ENCODE data around the gene CD27. TPM values are rescaled to one million over a fixed set of nuclear protein-coding genes. Genes with fewer than 3 reads are reported as not detected.
A peak's percentile ranks its signal among the peaks of the same experiment; 100 is the strongest.
"Not testable (repeated sequence)": the region's sequence is repeated elsewhere in the genome, so short reads cannot be mapped to it uniquely, and the experiment has no call there.

Gene CD27
- total RNA-seq, 8 experiments from 2014 or later = 0.14 to 2.0 (median 0.37) TPM; not detected in 2

GRCh38 chr12:6459004-6459337 is 14.2 kb downstream of the CD27 start:
- no peak for ATAC-seq (replicated peaks in 6 of 8)
- no peak overlapping the region for H3K4me3 ChIP-seq
- H3K27ac ChIP-seq = no peak overlapping the region
- WGBS, 10 experiments = 75 to 100% (median 92%) methylated on average over 1 to 2 of the region's 2 CpGs; no CpG with 5 or more reads in 6 of the 10 experiments
- H3K4me1 ChIP-seq (replicated peaks in 1 of 2) = no peaks in the 10 kb centered on the region
- in situ Hi-C loops (cut with MboI; ENCODE audit: low pct_unique_long_range_greater_than_20kb in 2 of 9, low sequenced_read_pairs in 9 of 9, unreplicated experiment in 9 of 9) = no loop called here

GRCh38 chr12:6460751-6461371 is 16.1 kb downstream of the CD27 start:
- WGBS, 10 experiments = 87 to 100% (median 91%) methylated on average over 1 to 5 of the region's 10 CpGs; no CpG with 5 or more reads in 4 of the 10 experiments
- no peak overlapping the region for H3K4me3 ChIP-seq
- no peak for ATAC-seq (replicated peaks in 6 of 8)
- no peaks in the 10 kb centered on the region for H3K4me1 ChIP-seq (replicated peaks in 1 of 2)
- in situ Hi-C loops (cut with MboI; ENCODE audit: low pct_unique_long_range_greater_than_20kb in 2 of 9, low sequenced_read_pairs in 9 of 9, unreplicated experiment in 9 of 9) = no loop called here
- no peak overlapping the region for H3K27ac ChIP-seq

DNA sequence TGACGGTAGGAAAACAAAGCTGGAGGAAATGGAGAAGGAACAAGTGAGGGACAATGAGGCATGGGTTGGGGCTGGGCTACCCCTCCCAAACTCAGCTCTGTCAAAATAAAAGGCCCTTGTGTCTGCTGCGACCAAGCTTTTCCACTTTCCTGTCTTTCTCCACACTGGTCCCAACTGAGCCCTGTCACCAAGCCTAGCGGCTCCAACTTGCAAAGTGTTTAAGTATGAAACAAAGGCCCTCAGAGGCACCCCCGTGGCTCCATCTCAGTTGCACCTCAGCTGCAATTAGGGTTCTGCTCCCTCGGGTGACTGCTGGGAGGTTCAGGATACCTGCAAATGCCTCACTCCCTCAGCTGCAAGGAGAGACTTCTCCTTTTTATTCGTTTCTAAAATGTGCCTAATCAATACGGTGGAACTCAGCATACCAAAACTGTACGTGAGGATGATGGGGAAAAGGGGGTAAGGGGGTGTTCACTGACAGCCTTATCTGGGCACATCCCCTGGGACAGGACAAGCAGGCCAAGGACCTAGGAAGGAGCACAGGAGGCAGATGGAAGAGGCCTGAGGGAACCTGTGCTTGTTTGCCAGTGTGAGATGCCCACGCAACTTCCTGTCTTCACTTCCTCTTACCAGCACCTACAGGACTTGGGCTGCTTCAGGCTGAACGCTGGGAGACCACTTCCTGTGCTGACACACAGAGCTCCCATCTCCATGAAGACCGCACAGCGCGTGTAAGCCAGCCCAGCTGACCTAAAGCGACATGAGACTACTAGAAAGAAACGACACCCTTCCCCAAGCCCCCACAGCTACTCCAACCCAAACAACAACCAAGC is 16.9 kb downstream of the CD27 start:
- WGBS, 10 experiments = 60 to 94% (median 87%) methylated on average over 1 to 12 of the region's 15 CpGs; no CpG with 5 or more reads in 1 of the 10 experiments
- ATAC-seq (replicated peaks in 6 of 8) = no peak
- in situ Hi-C loops (cut with MboI; ENCODE audit: low pct_unique_long_range_greater_than_20kb in 2 of 9, low sequenced_read_pairs in 9 of 9, unreplicated experiment in 9 of 9) = no loop called here
- Histone ChIP-seq H3K4me1 (replicated peaks in 1 of 2) (no peaks in the 10 kb centered on the region), H3K4me3 (no peak overlapping the region), H3K27ac (no peak overlapping the region)

DNA sequence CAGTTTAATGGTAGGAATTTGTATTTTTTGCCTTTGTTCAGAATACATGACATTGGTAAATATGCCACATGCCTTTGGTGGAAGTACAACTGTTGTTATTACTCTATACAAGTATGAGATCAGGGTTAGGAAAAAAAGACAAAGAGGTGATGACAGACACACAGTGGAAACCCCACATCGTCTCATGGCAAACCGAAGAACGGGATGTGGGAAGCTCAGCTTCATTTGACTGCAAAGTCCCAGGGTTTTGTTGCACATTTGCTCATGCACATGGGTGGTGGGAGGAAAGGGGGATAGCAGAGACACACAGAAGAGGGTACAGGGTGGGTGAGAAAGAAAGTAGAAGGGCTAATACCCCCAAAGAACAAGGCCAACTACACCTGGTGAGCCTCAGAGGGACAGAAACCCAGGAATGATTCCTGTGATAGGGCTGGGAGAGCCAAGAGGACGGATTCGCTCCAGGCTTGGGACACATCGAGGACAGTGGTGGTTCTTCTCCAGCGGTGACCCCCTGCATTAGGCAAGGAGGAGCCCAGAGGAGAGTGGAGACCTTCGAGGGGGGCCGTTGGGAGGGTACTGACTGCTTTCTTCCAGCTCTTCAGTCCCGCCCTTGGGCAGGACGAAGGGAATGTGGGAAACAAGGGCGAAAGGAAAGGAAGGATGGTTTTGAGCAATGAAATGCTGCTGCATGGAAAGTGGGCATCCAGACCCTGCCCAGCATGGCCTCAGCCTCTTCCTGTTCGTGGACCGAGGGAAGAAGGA is 17.7 kb downstream of the CD27 start:
- in situ Hi-C loops (cut with MboI; ENCODE audit: low pct_unique_long_range_greater_than_20kb in 2 of 9, low sequenced_read_pairs in 9 of 9, unreplicated experiment in 9 of 9) = no loop called here
- 80 to 100% (median 86%) methylated on average over 1 to 9 of the region's 14 CpGs; no CpG with 5 or more reads in 1 of the 10 experiments for WGBS, 10 experiments
- Histone ChIP-seq H3K27ac (no peak overlapping the region), H3K4me3 (no peak overlapping the region), H3K4me1 (replicated peaks in 1 of 2) (no peaks in the 10 kb centered on the region)
- ATAC-seq (replicated peaks in 6 of 8) = no peak

- no peak overlapping the region for H3K27ac ChIP-seq
- no peak overlapping the region for H3K4me3 ChIP-seq
- 67 to 100% (median 97%) methylated on average over 1 to 7 of the region's 7 CpGs; no CpG with 5 or more reads in 1 of the 10 experiments for WGBS, 10 experiments
- in situ Hi-C loops (cut with MboI; ENCODE audit: low pct_unique_long_range_greater_than_20kb in 2 of 9, low sequenced_read_pairs in 9 of 9, unreplicated experiment in 9 of 9) = no loop called here
- H3K4me1 ChIP-seq (replicated peaks in 1 of 2) = no peaks in the 10 kb centered on the region
- ATAC-seq (replicated peaks in 6 of 8) = no peak
Observed at GRCh38 chr12:6463216-6463615, 18.5 kb downstream of the CD27 start.

DNA sequence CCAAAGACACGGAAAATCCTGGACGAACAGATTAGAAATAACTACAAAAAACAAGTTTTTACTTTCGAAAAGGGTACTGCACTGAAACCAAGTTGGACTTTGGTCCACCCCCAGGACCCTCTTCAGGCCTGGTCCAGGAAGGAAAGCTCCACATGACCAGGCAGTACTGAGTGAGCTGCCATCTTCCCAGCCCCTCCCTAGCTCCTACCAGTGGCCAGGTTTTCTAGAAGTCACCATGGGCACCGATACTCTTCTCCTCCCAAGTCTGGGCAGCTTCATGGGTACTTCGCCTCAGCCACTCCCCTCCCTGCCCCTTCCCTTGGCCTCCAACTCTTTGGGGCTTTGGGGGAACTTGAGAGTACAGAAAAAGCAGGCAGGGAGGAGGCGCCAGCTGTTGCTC is 19.1 kb downstream of the CD27 start:
- Histone ChIP-seq H3K27ac (no peak overlapping the region), H3K4me3 (no peak overlapping the region), H3K4me1 (replicated peaks in 1 of 2) (no peaks in the 10 kb centered on the region)
- 84 to 100% (median 92%) methylated on average over 2 to 5 of the region's 6 CpGs; no CpG with 5 or more reads in 3 of the 10 experiments for WGBS, 10 experiments
- no peak for ATAC-seq (replicated peaks in 6 of 8)
- in situ Hi-C loops (cut with MboI; ENCODE audit: low pct_unique_long_range_greater_than_20kb in 2 of 9, low sequenced_read_pairs in 9 of 9, unreplicated experiment in 9 of 9) = no loop called here

GRCh38 chr12:6464531-6464930 is 19.8 kb downstream of the CD27 start:
- no peak overlapping the region for H3K27ac ChIP-seq
- H3K4me1 ChIP-seq (replicated peaks in 1 of 2) = peaks cover 0 to 6% of the 10 kb centered on the region in 2 donors
- no peak for ATAC-seq (replicated peaks in 6 of 8)
- in situ Hi-C loops (cut with MboI; ENCODE audit: low pct_unique_long_range_greater_than_20kb in 2 of 9, low sequenced_read_pairs in 9 of 9, unreplicated experiment in 9 of 9) = no loop called here
- H3K4me3 ChIP-seq = no peak overlapping the region
- 90 to 100% (median 96%) methylated on average over 1 to 6 of the region's 8 CpGs; no CpG with 5 or more reads in 6 of the 10 experiments for WGBS, 10 experiments

DNA sequence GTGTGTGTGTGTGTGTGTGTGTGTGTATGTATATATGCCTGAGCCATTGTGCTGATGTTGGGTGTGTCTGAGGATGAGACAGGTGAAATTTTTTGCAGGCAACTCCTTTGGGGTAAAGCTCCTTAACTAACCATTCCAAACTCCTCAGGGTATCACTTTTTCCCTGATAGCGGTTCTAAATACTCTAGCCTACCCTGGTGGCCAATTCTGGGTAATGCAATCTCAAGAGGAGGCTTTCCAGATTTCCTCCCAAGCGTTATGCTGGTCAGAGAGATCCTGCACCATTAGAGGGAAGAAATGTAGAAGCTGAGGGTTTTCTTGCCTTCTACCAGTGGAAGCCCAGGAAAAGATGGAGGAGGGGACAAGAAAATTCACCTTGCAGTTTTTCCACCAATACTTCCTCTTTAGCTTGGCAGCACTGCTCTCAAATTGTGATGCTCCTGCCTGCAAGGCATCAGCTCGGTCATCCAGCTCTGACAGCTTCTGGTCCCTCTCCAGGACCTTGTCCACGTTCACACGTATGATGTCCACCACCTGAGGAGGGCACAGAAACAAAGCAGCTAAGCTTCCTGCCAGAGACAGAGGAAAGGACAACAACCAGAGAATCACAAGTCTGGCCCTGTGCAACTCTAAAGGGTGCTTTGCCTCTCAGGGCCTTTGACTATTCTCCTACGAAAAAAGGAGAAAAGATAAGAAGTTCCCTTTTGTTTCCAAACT is 20.9 kb downstream of the CD27 start:
- 0 to 100% (median 50%) methylated on average over 1 to 6 of the region's 6 CpGs; no CpG with 5 or more reads in 1 of the 10 experiments for WGBS, 10 experiments
- Histone ChIP-seq H3K27ac (no peak overlapping the region), H3K4me1 (replicated peaks in 1 of 2) (peaks cover 0 to 8% of the 10 kb centered on the region in 2 donors), H3K4me3 (no peak overlapping the region)
- in situ Hi-C loops (cut with MboI; ENCODE audit: low pct_unique_long_range_greater_than_20kb in 2 of 9, low sequenced_read_pairs in 9 of 9, unreplicated experiment in 9 of 9) = no loop called here
- ATAC-seq (replicated peaks in 6 of 8) = peak in 5 of 8 experiments; percentile 19 to 44 (median 26)

- in situ Hi-C loops (cut with MboI; ENCODE audit: low pct_unique_long_range_greater_than_20kb in 2 of 9, low sequenced_read_pairs in 9 of 9, unreplicated experiment in 9 of 9) = no loop called here
- Histone ChIP-seq H3K4me3 (no peak overlapping the region), H3K27ac (no peak overlapping the region), H3K4me1 (replicated peaks in 1 of 2) (peaks cover 0 to 8% of the 10 kb centered on the region in 2 donors)
- 80 to 100% (median 88%) methylated on average over 1 to 4 of the region's 5 CpGs; no CpG with 5 or more reads in 5 of the 10 experiments for WGBS, 10 experiments
- ATAC-seq (replicated peaks in 6 of 8) = no peak
Observed at GRCh38 chr12:6466184-6466573, 21.4 kb downstream of the CD27 start.

- H3K27ac ChIP-seq; in situ Hi-C loops (cut with MboI; ENCODE audit: low pct_unique_long_range_greater_than_20kb in 2 of 9, low sequenced_read_pairs in 9 of 9, unreplicated experiment in 9 of 9); ATAC-seq (replicated peaks in 6 of 8); H3K4me3 ChIP-seq: not testable (repeated sequence)
- H3K4me1 ChIP-seq (replicated peaks in 1 of 2) = peaks cover 3 to 11% of the 10 kb centered on the region in 2 donors
- WGBS, 10 experiments = 29 to 100% (median 93%) methylated on average over 1 to 3 of the region's 4 CpGs; no CpG with 5 or more reads in 5 of the 10 experiments
Observed at GRCh38 chr12:6466751-6467150, 22.0 kb downstream of the CD27 start.

DNA sequence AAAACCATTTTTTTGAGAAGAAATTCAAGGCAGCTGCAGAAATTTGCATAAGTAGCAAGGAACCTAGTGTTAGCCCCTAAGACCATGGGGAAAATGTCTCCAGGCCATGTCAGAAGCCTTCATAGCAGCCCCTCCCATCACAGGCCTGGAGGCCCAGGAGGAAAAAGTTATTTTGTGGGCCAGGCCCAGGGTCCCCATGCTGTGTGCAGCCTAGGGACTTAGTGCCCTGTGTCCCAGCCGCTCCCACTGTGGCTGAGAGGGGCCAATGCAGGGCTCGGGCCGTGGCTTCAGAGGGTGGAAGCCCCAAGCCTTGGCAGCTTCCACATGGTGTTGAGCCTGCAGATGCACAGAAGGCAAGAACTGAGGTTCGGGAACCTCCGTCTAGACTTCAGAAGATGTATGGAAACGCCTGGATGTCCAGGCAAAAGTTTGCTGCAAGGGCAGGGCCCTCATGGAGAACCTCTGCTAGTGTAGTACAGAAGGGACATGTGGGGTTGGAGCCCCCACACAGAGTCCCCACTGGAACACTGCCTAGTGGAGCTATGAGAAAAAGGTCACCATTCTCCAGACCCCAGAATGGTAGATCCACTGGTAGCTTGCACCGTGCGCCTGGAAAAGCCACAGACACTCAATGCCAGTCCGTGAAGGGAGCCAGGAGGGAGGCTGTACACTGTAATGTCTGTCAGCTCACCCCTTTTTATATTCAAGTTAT is 23.0 kb downstream of the CD27 start:
- H3K27ac ChIP-seq; in situ Hi-C loops (cut with MboI; ENCODE audit: low pct_unique_long_range_greater_than_20kb in 2 of 9, low sequenced_read_pairs in 9 of 9, unreplicated experiment in 9 of 9); H3K4me3 ChIP-seq; ATAC-seq (replicated peaks in 6 of 8): not testable (repeated sequence)
- WGBS, 10 experiments = 50 to 100% (median 90%) methylated on average over 1 to 5 of the region's 9 CpGs; no CpG with 5 or more reads in 5 of the 10 experiments
- H3K4me1 ChIP-seq (replicated peaks in 1 of 2) = peaks cover 3 to 11% of the 10 kb centered on the region in 2 donors

DNA sequence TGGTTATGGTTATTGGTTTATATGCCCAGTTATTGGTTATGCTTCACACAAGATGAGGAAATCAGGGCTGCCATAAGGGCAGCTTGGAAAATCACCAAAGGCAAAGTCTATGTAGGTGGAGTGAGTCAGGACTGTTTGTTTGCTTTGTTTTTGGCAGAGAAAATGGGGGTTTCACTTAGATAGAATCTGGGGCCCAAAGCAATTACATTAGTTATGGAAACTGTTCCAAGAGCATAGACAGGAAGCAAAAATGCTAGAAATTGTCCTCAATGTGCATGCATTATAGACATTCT is 23.5 kb downstream of the CD27 start:
- H3K4me1 ChIP-seq (replicated peaks in 1 of 2) = peaks cover 3 to 11% of the 10 kb centered on the region in 2 donors
- no peak overlapping the region for H3K27ac ChIP-seq
- no peak for ATAC-seq (replicated peaks in 6 of 8)
- no peak overlapping the region for H3K4me3 ChIP-seq
- in situ Hi-C loops (cut with MboI; ENCODE audit: low pct_unique_long_range_greater_than_20kb in 2 of 9, low sequenced_read_pairs in 9 of 9, unreplicated experiment in 9 of 9) = no loop called here
